GM11168 (cell line): Measurements from ENCODE around the gene TECPR1.

ENCODE experiments used
- in situ Hi-C: fragments of 300-500 bp; cut with MboI; formaldehyde crosslinking; loops from one replicate; pipeline ENCODE4 v1.12.0; 2022; ENCODE audit warnings: low sequenced_read_pairs; ENCODE audit not compliant: unreplicated experiment

The TECPR1 gene

DNA sequence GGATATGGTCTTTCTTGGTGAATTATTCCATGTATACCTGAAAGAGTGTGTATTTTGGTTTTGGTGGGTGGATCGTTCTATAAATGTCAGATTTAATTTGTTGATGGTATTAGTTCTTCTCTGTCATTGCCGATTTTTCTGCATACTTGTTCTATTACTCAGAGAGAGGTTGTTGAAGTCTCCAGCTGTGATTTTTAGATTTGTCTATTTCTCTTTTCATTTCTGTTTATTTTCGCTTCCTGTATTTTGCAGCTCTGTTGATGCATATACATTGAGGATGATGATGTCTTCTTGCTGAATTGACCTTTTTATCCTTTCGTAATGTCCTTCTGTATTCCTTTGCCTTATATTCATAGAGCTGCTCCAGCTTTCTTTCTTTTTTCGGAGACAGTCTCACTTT, 52.9 kb downstream of the TECPR1 start:
- in situ Hi-C loops, result no loop called here

- in situ Hi-C loops, result no loop called here
Measured at GRCh38 chr7:98196706-98197605, 55.1 kb downstream of the TECPR1 start.

DNA sequence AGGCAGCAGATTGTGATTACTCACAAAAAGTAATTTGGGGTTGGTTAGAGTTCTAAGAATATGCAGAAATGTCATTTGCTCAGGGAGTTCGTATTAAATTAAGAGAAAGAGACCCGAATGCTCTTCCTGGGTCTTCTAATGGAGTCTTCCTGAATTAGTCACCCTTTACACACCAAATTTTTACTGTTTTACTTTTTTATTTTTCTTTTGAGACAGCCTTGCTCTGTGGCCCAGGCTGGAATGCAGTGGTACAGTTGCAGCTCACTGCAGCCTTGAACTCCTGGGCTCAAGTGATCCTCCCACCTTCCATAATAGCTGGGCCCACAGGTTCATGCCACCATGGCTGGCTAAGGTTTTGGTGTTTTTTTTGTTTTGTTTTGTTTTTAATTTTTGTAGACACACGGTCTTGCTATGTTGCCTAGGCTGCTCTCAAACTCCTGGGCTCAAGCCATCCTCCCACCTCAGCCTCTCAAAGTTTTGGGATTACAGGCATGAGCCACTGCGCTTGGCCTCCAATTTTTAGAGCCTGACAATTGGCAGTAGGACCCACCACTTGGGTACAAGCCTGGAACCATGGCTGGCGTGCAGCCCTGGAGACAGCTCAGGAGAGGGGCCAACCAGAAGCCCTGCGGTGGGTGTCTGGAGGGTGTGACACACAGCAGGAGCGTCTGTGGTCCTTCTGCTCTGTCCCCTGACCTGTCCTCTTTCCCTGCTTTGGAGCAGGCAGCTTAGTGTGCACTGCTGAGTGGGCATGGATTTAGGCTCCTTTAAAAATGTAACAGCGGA, 57.2 kb downstream of the TECPR1 start:
- in situ Hi-C loops, result no loop called here

DNA sequence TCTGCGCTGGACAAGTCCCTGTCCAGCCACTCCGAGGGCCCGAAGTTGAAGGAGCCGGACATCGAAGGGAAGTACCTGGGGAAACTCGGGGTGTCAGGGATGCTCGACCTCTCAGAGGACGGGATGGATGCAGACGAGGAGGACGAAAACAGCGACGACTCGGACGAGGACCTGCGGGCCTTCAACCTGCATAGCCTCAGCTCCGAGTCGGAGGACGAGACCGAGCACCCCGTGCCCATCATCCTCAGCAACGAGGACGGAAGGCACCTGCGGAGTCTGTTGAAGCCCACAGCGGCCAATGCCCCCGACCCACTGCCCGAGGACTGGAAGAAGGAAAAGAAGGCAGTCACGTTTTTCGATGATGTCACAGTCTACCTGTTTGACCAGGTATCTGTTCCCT, 57.8 kb downstream of the TECPR1 start:
- in situ Hi-C loops, result no loop called here

DNA sequence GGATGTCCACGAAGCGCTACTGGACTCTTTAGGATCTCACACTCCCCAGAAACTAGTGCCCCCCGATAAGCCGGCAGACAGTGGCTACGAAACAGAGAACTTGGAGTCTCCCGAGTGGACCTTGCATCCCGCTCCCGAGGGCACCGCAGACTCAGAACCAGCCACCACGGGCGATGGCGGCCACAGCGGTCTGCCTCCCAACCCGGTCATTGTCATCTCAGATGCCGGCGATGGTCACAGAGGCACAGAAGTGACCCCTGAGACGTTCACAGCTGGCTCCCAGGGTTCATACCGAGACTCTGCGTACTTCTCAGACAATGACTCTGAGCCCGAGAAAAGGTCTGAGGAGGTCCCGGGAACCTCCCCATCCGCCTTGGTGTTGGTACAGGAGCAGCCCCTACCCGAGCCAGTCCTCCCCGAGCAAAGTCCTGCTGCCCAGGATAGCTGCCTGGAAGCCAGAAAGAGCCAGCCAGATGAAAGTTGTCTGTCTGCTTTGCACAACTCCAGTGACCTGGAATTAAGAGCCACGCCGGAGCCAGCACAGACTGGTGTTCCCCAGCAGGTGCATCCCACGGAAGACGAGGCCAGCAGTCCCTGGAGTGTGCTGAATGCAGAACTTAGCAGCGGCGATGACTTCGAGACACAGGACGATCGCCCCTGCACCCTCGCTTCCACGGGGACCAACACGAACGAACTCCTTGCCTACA, 58.4 kb downstream of the TECPR1 start:
- in situ Hi-C loops, result no loop called here

- in situ Hi-C loops, result no loop called here
Measured at GRCh38 chr7:98192781-98193457, 59.1 kb downstream of the TECPR1 start.

DNA sequence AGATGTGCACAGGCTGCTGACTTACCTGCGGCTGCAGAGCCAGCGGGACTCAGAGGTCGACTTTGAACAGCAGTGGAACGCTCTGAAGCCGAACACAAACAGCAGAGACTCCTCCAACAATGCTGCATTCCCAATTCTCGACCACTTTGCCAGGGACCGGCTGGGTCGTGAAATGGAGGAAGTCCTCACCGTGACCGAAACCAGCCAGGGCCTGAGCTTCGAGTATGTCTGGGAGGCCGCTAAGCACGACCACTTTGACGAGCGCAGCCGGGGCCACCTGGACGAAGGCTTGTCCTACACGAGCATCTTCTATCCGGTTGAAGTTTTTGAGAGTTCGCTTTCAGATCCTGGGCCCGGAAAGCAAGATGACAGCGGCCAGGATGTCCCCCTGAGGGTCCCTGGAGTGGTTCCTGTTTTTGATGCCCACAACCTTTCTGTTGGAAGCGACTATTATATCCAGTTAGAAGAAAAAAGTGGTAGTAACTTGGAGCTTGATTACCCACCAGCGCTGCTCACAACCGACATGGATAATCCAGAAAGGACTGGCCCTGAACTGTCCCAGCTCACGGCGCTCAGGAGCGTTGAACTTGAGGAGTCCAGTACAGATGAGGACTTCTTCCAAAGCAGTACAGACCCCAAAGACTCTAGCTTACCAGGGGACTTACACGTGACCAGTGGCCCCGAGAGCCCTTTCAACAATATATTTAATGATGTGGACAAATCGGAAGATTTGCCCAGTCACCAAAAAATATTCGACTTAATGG, 60.2 kb downstream of the TECPR1 start:
- in situ Hi-C loops, result no loop called here

DNA sequence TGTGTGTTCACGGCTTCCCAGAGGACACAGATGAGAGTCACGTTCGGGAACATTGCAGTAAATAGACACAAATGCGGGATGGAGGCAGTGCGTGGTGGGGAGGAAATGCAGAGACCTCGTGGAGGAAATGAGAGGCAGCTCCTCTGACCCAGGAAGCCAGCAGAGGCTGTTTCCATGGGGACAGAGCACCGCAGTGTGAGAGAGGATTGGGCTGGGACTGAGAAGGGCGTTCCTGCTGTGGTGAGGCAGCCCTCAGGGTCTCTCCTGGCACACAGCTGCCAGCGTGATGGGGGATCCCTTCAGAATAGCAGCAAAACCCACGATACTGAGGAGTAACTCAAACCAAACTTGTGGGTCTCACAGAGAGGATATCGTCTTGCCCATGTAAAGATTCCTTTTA, 62.5 kb downstream of the TECPR1 start:
- in situ Hi-C loops, result no loop called here

- in situ Hi-C loops, result no loop called here
Measured at GRCh38 chr7:98187138-98187502, 64.9 kb downstream of the TECPR1 start.

GRCh38 chr7:98186452-98187137, 65.4 kb downstream of the TECPR1 start:
- in situ Hi-C loops, result no loop called here

DNA sequence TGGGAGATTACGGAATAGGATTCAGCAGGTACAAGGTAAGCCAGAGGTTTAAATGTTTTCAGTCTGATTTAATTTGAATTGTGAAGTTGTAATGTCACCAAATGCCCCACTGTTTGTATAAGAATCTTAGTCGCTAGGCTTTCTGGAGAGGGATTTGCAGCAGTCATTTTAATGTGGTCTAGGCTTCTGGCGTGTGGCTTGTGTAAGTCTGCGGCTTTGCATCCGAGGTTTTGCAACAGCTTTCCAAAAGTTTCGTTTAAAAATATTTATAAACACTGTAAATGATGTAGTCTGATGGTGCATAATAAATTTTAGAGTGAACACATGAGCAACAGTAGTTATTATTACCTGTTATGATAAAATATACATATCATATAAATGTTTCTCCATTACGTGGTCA, 66.9 kb downstream of the TECPR1 start:
- in situ Hi-C loops, result no loop called here

DNA sequence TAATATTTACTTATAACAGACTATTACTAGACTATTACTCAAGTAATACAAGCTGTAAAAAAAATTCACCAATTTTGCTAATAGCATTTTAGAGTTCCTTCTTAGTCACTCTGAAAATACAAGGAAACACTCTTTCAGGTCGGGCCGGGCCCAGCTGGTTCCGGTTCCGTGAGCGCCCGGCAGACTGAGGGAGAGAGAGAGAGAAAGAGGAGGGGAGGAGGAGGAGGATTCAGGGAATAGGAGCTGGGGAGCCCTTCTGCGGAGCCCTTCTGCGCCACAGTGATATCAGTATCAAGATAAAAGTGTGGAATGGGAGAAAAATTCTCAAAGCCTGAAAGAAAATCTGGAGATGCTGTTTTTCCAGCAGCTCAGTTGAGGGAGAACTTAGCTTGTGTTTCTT, 71.3 kb downstream of the TECPR1 start:
- in situ Hi-C loops, result no loop called here

DNA sequence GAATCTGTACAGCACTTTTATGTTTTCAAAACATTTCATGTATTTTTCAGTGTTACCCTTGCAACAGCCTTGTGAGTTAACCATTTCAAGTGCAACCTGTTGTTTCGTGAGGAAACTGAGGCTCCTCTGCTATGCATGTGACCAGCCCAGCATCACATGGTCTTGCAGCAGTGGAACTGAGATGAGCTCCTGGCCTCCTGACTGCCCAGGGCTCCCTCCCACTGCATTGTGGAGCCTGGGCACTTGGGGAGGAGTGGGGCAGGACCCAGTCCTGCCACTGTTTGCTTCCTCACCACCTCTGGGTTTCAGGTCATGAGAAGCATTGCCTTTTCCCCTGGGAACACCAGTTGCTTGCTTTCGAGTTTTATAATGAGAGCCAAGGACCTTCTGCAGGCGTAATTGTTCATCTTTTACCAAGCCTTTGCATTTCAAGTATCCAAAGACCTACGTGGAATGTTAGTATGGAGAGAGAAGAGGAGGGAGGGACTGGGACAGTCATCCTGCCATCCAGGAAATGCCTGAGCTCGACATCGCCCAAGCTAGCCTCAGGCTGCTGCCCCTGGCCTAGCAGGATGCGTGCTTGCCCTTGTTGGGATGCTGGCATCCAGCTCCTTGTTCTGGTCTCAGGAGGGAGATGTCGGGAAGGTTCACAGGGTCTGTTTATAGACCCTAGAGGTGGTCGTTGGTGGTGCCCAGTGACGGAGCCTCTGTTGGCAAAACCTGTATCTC, 73.1 kb downstream of the TECPR1 start:
- in situ Hi-C loops, result no loop called here

GRCh38 chr7:98178321-98178720, 73.7 kb downstream of the TECPR1 start:
- in situ Hi-C loops, result no loop called here

- in situ Hi-C loops, result no loop called here
Measured at GRCh38 chr7:98177553-98177952, 74.5 kb downstream of the TECPR1 start.

DNA sequence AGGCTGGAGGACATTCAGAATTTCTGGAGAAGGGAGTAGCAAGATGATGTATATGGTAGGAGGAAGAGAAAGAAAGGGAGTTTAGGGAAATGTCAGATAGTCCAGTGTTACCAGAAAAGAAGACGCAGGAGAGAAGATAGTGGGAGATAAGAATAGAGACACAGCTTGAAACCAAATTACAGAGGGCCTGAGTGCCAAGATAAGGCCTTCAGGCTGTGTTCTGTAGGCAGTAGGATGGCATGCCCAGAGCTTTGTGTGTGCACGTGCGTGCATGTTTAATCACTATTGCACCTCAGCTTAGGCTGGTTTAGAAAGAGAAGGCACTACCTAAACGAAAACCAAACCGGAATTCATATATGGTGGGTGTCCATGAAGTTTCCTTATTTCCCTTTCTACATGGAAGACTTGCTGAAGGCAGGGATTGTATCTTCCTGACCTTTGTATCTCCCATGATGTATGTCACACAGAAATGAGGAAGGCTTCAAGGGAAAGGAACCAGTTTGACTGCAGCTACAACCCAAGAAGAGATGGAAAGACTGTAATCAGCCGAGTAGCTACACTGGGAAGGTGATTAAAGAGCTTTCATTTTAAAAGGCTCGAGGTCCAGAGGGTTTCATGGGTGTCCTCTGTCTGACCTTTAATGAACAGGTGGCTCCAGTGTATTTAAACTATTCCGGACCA, 76.6 kb downstream of the TECPR1 start:
- in situ Hi-C loops, result no loop called here

GRCh38 chr7:98174334-98175259, 77.4 kb downstream of the TECPR1 start:
- in situ Hi-C loops, result no loop called here
